Measurements from ENCODE around the gene COL25A1. TPM values are rescaled to one million over a fixed set of nuclear protein-coding genes. Genes with fewer than 3 reads are reported as not detected.
"Not testable (repeated sequence)": the region's sequence is repeated elsewhere in the genome, so short reads cannot be mapped to it uniquely, and the experiment has no call there.

The COL25A1 gene
- total RNA-seq, 1 experiment from 2014 or later = not detected

GRCh38 chr4:109146499-109146898 lies 156.0 kb downstream of the COL25A1 start:
- no peaks in the 10 kb centered on the region for H3K4me1 ChIP-seq (ENCODE audit: control insufficient read depth in 1 of 2, insufficient read depth in 2 of 2, low read length in 2 of 2)
- no peak overlapping the region for H3K9ac ChIP-seq (ENCODE audit: low read length)
- no peak for ATAC-seq
- peaks cover 41% of the 10 kb centered on the region for H3K27me3 ChIP-seq (ENCODE audit: insufficient read depth, low read length)
- BruUV-seq (replicated peaks) = no TSS peak
- no peak overlapping the region for H3K4me3 ChIP-seq (replicated peaks in 1 of 2; ENCODE audit: low read depth in 1 of 2, low read length in 2 of 2)
- ChIA-PET RAD21 (ENCODE audit: low non-redundant PET in 1 of 2, low total read pairs in 2 of 2, uncharacterized antibody in 2 of 2, unreplicated experiment in 2 of 2) (no interaction called here), CTCF (no interaction called here), POLR2A (no interaction called here)
- no peaks in the 10 kb centered on the region for H4K20me1 ChIP-seq (ENCODE audit: insufficient read depth)
- no peak for DNase-seq (ENCODE audit: low read depth, low spot score)
- intact Hi-C loops (cut with micrococcal nuclease) = no loop called here
- no peak overlapping the region for H3K27ac ChIP-seq (ENCODE audit: low read depth, low read length)
- no peaks in the 10 kb centered on the region for H3K9me3 ChIP-seq (ENCODE audit: control insufficient read depth in 1 of 2, insufficient read depth in 1 of 2, low read depth in 1 of 2, low read length in 2 of 2)
- TF ChIP-seq ZNF274 (IDR thresholded peaks at IDR 0.05; ENCODE audit: low read depth, low read length) (no peak), EGR1 (IDR thresholded peaks at IDR 0.05; ENCODE audit: low read depth) (no peak), ELF1 (IDR thresholded peaks at IDR 0.05; ENCODE audit: borderline replicate concordance, low read depth) (no peak), POLR2AphosphoS5 (IDR thresholded peaks at IDR 0.05; ENCODE audit: low read depth, low read length) (no peak), ZBTB33 (IDR thresholded peaks at IDR 0.05; ENCODE audit: extremely low read depth, insufficient replicate concordance, low read length) (no peak), CEBPB (IDR thresholded peaks at IDR 0.05; ENCODE audit: low read depth) (no peak), EZH2 (IDR thresholded peaks at IDR 0.05) (no peak)
- no peak overlapping the region for H2AFZ ChIP-seq (ENCODE audit: low read depth, low read length, poor library complexity, severe bottlenecking)
- no peaks in the 10 kb centered on the region for H3K36me3 ChIP-seq (ENCODE audit: control insufficient read depth in 1 of 2, insufficient read depth in 2 of 2, low read length in 2 of 2)
- no peaks in the 10 kb centered on the region for H3K9me2 ChIP-seq (ENCODE audit: insufficient read depth)
- H3K79me2 ChIP-seq (ENCODE audit: insufficient read depth, low read length) = no peaks in the 10 kb centered on the region
- H3K4me2 ChIP-seq (ENCODE audit: low read length) = no peak overlapping the region

GRCh38 chr4:109138125-109138524 lies 164.3 kb downstream of the COL25A1 start:
- H3K4me2 ChIP-seq (ENCODE audit: low read length); BruUV-seq (replicated peaks); H3K27ac ChIP-seq (ENCODE audit: low read depth, low read length); H3K9me3 ChIP-seq (ENCODE audit: control insufficient read depth in 1 of 2, insufficient read depth in 1 of 2, low read depth in 1 of 2, low read length in 2 of 2); CTCF ChIA-PET; H3K9me2 ChIP-seq (ENCODE audit: insufficient read depth); intact Hi-C loops (cut with micrococcal nuclease); DNase-seq (ENCODE audit: low read depth, low spot score); H3K4me1 ChIP-seq (ENCODE audit: control insufficient read depth in 1 of 2, insufficient read depth in 2 of 2, low read length in 2 of 2); ATAC-seq; RAD21 ChIA-PET (ENCODE audit: low non-redundant PET in 1 of 2, low total read pairs in 2 of 2, uncharacterized antibody in 2 of 2, unreplicated experiment in 2 of 2); POLR2A ChIA-PET; H4K20me1 ChIP-seq (ENCODE audit: insufficient read depth); H2AFZ ChIP-seq (ENCODE audit: low read depth, low read length, poor library complexity, severe bottlenecking); H3K79me2 ChIP-seq (ENCODE audit: insufficient read depth, low read length); H3K9ac ChIP-seq (ENCODE audit: low read length); H3K36me3 ChIP-seq (ENCODE audit: control insufficient read depth in 1 of 2, insufficient read depth in 2 of 2, low read length in 2 of 2); H3K4me3 ChIP-seq (replicated peaks in 1 of 2; ENCODE audit: low read depth in 1 of 2, low read length in 2 of 2): not testable (repeated sequence)
- peaks cover 17% of the 10 kb centered on the region for H3K27me3 ChIP-seq (ENCODE audit: insufficient read depth, low read length)
